Activated B cell treated with CpG ODN at 0.5 μM for 24 hours (primary cell): Measurements from ENCODE around the gene SMIM10L1. TPM values are rescaled to one million over a fixed set of nuclear protein-coding genes. Genes with fewer than 3 reads are reported as not detected.

Experiments
- ATAC-seq: fragments of 200-7000 bp; cut with Tn5 transposase; one replicate; pipeline ENCODE4 v1.10.0; 2021; ENCODE audit warnings: low read depth, mild to moderate bottlenecking, moderate library complexity
- CTCF ChIA-PET: fragments of 350-600 bp; sonication (Branson Sonifier 250); formaldehyde crosslinking; loops from one replicate; lab custom pipeline; 2021; ENCODE audit warnings: antibody characterized with exemption; lab: Charles Lee
- POLR2A ChIA-PET: fragments of 350-600 bp; sonication (Branson Sonifier 250); formaldehyde crosslinking; loops from one replicate; lab custom pipeline; 2021; ENCODE audit warnings: antibody characterized with exemption; lab: Charles Lee
- DNase-seq: peaks from one replicate; pipeline ENCODE4 v3.0.0; 2022
- H3K27ac Mint-ChIP-seq: one replicate; pipeline ENCODE4 v1.8.0; 2020; ENCODE audit warnings: mixed read lengths
- H3K27me3 Mint-ChIP-seq: one replicate; pipeline ENCODE4 v1.8.0; 2021; ENCODE audit warnings: mixed read lengths
- H3K36me3 Mint-ChIP-seq: one replicate; pipeline ENCODE4 v1.8.0; 2021; ENCODE audit warnings: low read depth, mixed read lengths
- H3K4me1 Mint-ChIP-seq: one replicate; pipeline ENCODE4 v1.8.0; 2021; ENCODE audit warnings: mixed read lengths
- H3K4me3 Mint-ChIP-seq: one replicate; pipeline ENCODE4 v1.8.0; 2020; ENCODE audit warnings: mild to moderate bottlenecking, mixed read lengths
- H3K9me3 Mint-ChIP-seq: one replicate; pipeline ENCODE4 v1.8.0; 2020; ENCODE audit warnings: mixed read lengths
- intact Hi-C: fragments of 100-400 bp; cut with micrococcal nuclease; formaldehyde crosslinking; loops from one replicate; pipeline ENCODE4 v1.15.1; 2024
- total RNA-seq: library from RNA; stranded (reverse); gene quantifications from 2 replicates; pipeline ENCODE4 v1.2.3, GENCODE V29; 2022
- TF ChIP-seq, protein P1 (sequence below): fragments of 200-600 bp; IDR thresholded peaks from one replicate; pipeline ENCODE4 v1.8.0; 2022; ENCODE audit warnings: antibody characterized with exemption, mild to moderate bottlenecking

Gene SMIM10L1
- total RNA-seq, 1 donor from 2014 or later = 8.8 TPM

DNA sequence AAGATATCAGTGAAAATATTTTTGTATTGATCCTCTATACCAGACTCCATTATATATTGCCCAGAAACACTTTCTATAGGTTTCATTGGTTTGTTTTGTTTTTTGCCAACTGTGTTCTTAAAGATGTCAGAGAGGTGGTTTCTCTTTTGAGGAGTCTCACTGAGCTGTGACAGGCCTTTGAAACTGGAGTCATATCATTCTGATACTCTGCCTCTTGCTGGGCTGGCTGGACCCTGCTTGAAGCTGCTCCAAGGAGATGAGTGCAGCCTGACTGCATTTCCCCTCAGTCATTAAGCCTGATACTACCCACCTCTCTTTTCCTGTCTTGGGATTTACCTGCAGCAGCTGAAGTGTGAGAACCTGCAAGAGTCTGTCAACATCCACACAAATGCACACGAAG lies 20.2 kb upstream of the SMIM10L1 start:
- POLR2A ChIA-PET = no interaction called here

DNA sequence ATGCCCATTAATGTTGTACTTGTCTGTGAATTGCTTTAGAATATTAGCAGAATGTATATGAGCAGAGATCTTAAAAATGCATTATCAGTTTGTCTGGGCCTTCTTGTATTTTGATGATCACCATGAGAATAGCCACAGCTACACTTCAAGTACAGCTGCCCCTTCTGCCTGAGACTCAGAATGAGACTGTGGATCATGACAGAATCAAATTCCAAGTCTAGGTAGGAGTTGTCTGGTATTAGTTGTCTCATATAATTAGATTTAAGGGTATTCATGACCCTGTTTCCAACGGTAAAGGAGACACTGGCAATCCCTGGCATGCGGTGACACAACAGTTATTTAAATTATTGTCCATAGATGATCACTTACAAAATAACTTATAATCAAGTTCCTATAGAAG lies 18.3 kb upstream of the SMIM10L1 start:
- H3K4me3 Mint-ChIP-seq = no peak overlapping the region
- ATAC-seq (no peak), DNase-seq (no peak)
- no peak overlapping the region for H3K27ac Mint-ChIP-seq
- peaks cover 1% of the 10 kb centered on the region for H3K4me1 Mint-ChIP-seq
- intact Hi-C loops = no loop called here
- ChIA-PET POLR2A (no interaction called here), CTCF (no interaction called here)
- peaks cover 39% of the 10 kb centered on the region for H3K36me3 Mint-ChIP-seq
- H3K9me3 Mint-ChIP-seq = peaks cover 3% of the 10 kb centered on the region
- H3K27me3 Mint-ChIP-seq = no peaks in the 10 kb centered on the region
- TF ChIP-seq, protein P1, sequence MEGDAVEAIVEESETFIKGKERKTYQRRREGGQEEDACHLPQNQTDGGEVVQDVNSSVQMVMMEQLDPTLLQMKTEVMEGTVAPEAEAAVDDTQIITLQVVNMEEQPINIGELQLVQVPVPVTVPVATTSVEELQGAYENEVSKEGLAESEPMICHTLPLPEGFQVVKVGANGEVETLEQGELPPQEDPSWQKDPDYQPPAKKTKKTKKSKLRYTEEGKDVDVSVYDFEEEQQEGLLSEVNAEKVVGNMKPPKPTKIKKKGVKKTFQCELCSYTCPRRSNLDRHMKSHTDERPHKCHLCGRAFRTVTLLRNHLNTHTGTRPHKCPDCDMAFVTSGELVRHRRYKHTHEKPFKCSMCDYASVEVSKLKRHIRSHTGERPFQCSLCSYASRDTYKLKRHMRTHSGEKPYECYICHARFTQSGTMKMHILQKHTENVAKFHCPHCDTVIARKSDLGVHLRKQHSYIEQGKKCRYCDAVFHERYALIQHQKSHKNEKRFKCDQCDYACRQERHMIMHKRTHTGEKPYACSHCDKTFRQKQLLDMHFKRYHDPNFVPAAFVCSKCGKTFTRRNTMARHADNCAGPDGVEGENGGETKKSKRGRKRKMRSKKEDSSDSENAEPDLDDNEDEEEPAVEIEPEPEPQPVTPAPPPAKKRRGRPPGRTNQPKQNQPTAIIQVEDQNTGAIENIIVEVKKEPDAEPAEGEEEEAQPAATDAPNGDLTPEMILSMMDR = no peak

More for the DNA sequence above, 20.2 kb upstream of the SMIM10L1 start:
- peaks cover 2% of the 10 kb centered on the region for H3K9me3 Mint-ChIP-seq
- H3K27me3 Mint-ChIP-seq = no peaks in the 10 kb centered on the region
- DNase-seq = no peak
- TF ChIP-seq, protein P1 = no peak
- intact Hi-C loops = no loop called here
- CTCF ChIA-PET = no interaction called here
- H3K4me3 Mint-ChIP-seq = no peak overlapping the region
- no peak overlapping the region for H3K27ac Mint-ChIP-seq
- H3K4me1 Mint-ChIP-seq = peaks cover 1% of the 10 kb centered on the region
- H3K36me3 Mint-ChIP-seq = peaks cover 31% of the 10 kb centered on the region
- ATAC-seq = no peak

DNA sequence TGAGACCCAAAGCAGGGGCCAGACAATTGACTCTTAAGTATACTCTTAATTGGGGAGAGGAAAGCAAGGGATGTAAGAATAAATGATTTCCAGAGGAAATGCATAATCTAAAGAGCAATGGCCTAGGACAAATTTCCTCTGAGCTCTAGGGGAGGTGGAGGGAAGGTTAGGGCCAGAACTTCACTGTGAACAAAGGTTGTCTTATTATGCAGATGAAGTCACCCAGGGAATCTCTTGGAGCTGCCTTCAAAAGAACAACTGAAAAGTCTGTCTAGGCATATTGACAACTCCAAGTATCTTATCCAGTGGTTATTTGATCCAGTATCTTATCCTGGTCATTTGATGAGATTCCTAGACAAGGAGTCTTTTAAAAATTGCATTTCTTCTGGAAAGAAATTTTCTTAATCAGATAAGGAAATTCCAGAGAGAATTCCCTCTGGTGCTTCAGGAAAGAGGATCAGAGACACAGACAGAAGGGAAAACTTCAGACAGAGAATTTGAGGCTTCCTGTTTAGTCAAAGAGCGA lies 16.5 kb upstream of the SMIM10L1 start:
- ChIA-PET POLR2A (no interaction called here), CTCF (no interaction called here)
- no peak for DNase-seq
- no peak for ATAC-seq
- Mint-ChIP-seq H3K36me3 (peaks cover 45% of the 10 kb centered on the region), H3K4me1 (peaks cover 1% of the 10 kb centered on the region), H3K27me3 (no peaks in the 10 kb centered on the region), H3K27ac (no peak overlapping the region), H3K4me3 (no peak overlapping the region), H3K9me3 (peaks cover 3% of the 10 kb centered on the region)
- intact Hi-C loops = no loop called here
- TF ChIP-seq, protein P1 = no peak

DNA sequence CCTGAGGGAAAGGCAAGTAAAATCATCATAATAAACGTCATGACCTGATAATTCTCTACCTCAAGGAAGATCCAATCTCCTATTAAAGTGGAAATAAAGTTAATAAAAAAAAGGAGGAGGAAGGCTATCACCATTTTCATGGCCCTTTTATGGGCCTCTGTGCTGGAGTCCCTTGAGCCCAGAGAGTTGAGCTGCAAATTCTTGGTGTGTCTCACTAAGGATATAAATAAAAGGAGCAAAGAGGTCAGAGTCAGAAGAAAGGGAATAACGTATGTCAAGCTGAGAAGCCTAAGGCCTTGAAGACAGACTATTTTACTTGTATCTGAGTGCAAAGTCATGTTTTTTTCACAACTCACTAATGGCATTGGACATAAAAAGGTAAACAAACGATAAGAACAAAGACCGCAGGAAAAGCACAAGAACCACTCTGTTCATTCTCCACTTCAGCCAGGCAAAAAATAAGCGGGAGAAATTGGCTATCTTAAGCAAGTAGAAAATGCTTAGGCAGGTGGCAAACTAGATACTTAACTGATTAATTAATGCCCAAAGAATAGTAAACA lies 12.0 kb upstream of the SMIM10L1 start:
- no peak overlapping the region for H3K4me3 Mint-ChIP-seq
- ATAC-seq = no peak

GRCh38 chr12:11162502-11162901 lies 8.5 kb upstream of the SMIM10L1 start:
- POLR2A ChIA-PET = interaction anchor here (2.0 kb wide), 1 partner anchor 9 kb away, joined by 10 read pairs; the partner anchor contains the start of gene SMIM10L1
- intact Hi-C loops = no loop called here
- Mint-ChIP-seq H3K36me3 (peaks cover 52% of the 10 kb centered on the region), H3K4me1 (peaks cover 21% of the 10 kb centered on the region), H3K27ac (no peak overlapping the region), H3K27me3 (no peaks in the 10 kb centered on the region), H3K9me3 (no peaks in the 10 kb centered on the region), H3K4me3 (no peak overlapping the region)
- DNase-seq (no peak), ATAC-seq (no peak)
- CTCF ChIA-PET = no interaction called here
- TF ChIP-seq, protein P1 = no peak

More for the DNA sequence above, 12.0 kb upstream of the SMIM10L1 start:
- Mint-ChIP-seq H3K27me3 (no peaks in the 10 kb centered on the region), H3K27ac (no peak overlapping the region), H3K9me3 (peaks cover 3% of the 10 kb centered on the region), H3K4me1 (peaks cover 11% of the 10 kb centered on the region), H3K36me3 (peaks cover 54% of the 10 kb centered on the region)
- intact Hi-C loops = no loop called here
- CTCF ChIA-PET = no interaction called here
- TF ChIP-seq, protein P1 = no peak
- POLR2A ChIA-PET = interaction anchor here (0.6 to 1.5 kb wide), 2 partner anchors 12 to 86 kb away, joined by 3 to 4 read pairs; partner anchors contain the start of gene SMIM10L1
- no peak for DNase-seq
